ENCODE results near the gene GATD1. TPM values are rescaled to one million over a fixed set of nuclear protein-coding genes. Genes with fewer than 3 reads are reported as not detected.

Gene GATD1
- polyA plus RNA-seq, 1 donor from 2014 or later: 146 TPM

GRCh38 chr11:787084-787675, 9.9 kb upstream of the GATD1 start:
- no peak for TF ChIP-seq CTCF (IDR thresholded peaks at IDR 0.05; ENCODE audit: poor library complexity, severe bottlenecking)
- no peak for TF ChIP-seq MXI1 (conservative IDR thresholded peaks at IDR 0.05; ENCODE audit: poor library complexity, severe bottlenecking)
- no peak for TF ChIP-seq SMC3 (conservative IDR thresholded peaks at IDR 0.05; ENCODE audit: poor library complexity)
- no peak for TF ChIP-seq TAF1 (IDR thresholded peaks at IDR 0.05; ENCODE audit: low read depth)
- no peak for TF ChIP-seq EP300 (conservative IDR thresholded peaks at IDR 0.05; ENCODE audit: poor library complexity, severe bottlenecking)
- no peak for TF ChIP-seq REST (IDR thresholded peaks at IDR 0.05; ENCODE audit: borderline replicate concordance)
- no peak for TF ChIP-seq EZH2 (IDR thresholded peaks at IDR 0.05; ENCODE audit: borderline replicate concordance, insufficient read depth, low read length, poor library complexity, severe bottlenecking)
- TF ChIP-seq RAD21 (conservative IDR thresholded peaks at IDR 0.05): no peak
- TF ChIP-seq POLR2AphosphoS5 (IDR thresholded peaks at IDR 0.05): no peak
- no peak overlapping the region for H3K9ac ChIP-seq (ENCODE audit: low read length)
- no peaks in the 10 kb centered on the region for H3F3A ChIP-seq (ENCODE audit: insufficient read depth, low read length, poor library complexity, severe bottlenecking)
- no peaks in the 10 kb centered on the region for H4K20me1 ChIP-seq (ENCODE audit: insufficient read depth)
- H3K9me3 ChIP-seq (ENCODE audit: low read length): no peaks in the 10 kb centered on the region
- no peaks in the 10 kb centered on the region for H3K27me3 ChIP-seq (ENCODE audit: insufficient read depth, low read depth, low read length)
- no peak overlapping the region for H3K4me2 ChIP-seq (ENCODE audit: low read length)
- H3K36me3 ChIP-seq (ENCODE audit: insufficient read depth, low read length): no peaks in the 10 kb centered on the region
- peaks cover 6% of the 10 kb centered on the region for H3K79me2 ChIP-seq (replicated peaks; ENCODE audit: insufficient read depth, low read length)
- no peak overlapping the region for H3K27ac ChIP-seq (ENCODE audit: low read length)
- no peak overlapping the region for H2AFZ ChIP-seq (ENCODE audit: low read depth, low read length)
- no peaks in the 10 kb centered on the region for H3K9me2 ChIP-seq (ENCODE audit: insufficient read depth, low read length)
- H3K4me3 ChIP-seq (ENCODE audit: low read length): no peak overlapping the region

GRCh38 chr11:786235-787083, 9.2 kb upstream of the GATD1 start:
- Histone ChIP-seq H4K20me1 (ENCODE audit: insufficient read depth) (no peaks in the 10 kb centered on the region), H3K27ac (ENCODE audit: low read length) (no peak overlapping the region), H3K9me2 (ENCODE audit: insufficient read depth, low read length) (no peaks in the 10 kb centered on the region), H3K9ac (ENCODE audit: low read length) (no peak overlapping the region), H3K79me2 (replicated peaks; ENCODE audit: insufficient read depth, low read length) (peaks cover 6% of the 10 kb centered on the region), H3K27me3 (ENCODE audit: insufficient read depth, low read depth, low read length) (no peaks in the 10 kb centered on the region), H3K4me3 (ENCODE audit: low read length) (no peak overlapping the region), H3K4me2 (ENCODE audit: low read length) (no peak overlapping the region), H3K36me3 (ENCODE audit: insufficient read depth, low read length) (no peaks in the 10 kb centered on the region), H3F3A (ENCODE audit: insufficient read depth, low read length, poor library complexity, severe bottlenecking) (no peaks in the 10 kb centered on the region), H3K9me3 (ENCODE audit: low read length) (no peaks in the 10 kb centered on the region), H2AFZ (ENCODE audit: low read depth, low read length) (no peak overlapping the region)
- no peak for TF ChIP-seq POLR2AphosphoS5 (IDR thresholded peaks at IDR 0.05)
- no peak for TF ChIP-seq REST (IDR thresholded peaks at IDR 0.05; ENCODE audit: borderline replicate concordance)
- TF ChIP-seq RAD21 (conservative IDR thresholded peaks at IDR 0.05): no peak
- TF ChIP-seq EZH2 (IDR thresholded peaks at IDR 0.05; ENCODE audit: borderline replicate concordance, insufficient read depth, low read length, poor library complexity, severe bottlenecking): no peak
- no peak for TF ChIP-seq TAF1 (IDR thresholded peaks at IDR 0.05; ENCODE audit: low read depth)
- no peak for TF ChIP-seq MXI1 (conservative IDR thresholded peaks at IDR 0.05; ENCODE audit: poor library complexity, severe bottlenecking)
- TF ChIP-seq SMC3 (conservative IDR thresholded peaks at IDR 0.05; ENCODE audit: poor library complexity): no peak
- no peak for TF ChIP-seq CTCF (IDR thresholded peaks at IDR 0.05; ENCODE audit: poor library complexity, severe bottlenecking)
- no peak for TF ChIP-seq EP300 (conservative IDR thresholded peaks at IDR 0.05; ENCODE audit: poor library complexity, severe bottlenecking)

Measured in neural cell (in vitro differentiated cells).